Lower lobe of right lung (tissue), 2 donors: ENCODE results near the gene ABTB2. TPM values are rescaled to one million over a fixed set of nuclear protein-coding genes. Genes with fewer than 3 reads are reported as not detected.

ENCODE experiments used
- ATAC-seq, 2 donors: fragments of 200-7000 bp; cut with Tn5 transposase; one replicate each; pipeline ENCODE4 v1.9.1; 2020 to 2022; ENCODE audit warnings: mild to moderate bottlenecking in 2 of 2, moderate library complexity in 2 of 2
- DNase-seq: peaks from one replicate; pipeline ENCODE4 v3.0.0-alpha.2; 2020
- H3K27ac ChIP-seq: fragments of 200-600 bp; one replicate; pipeline ENCODE4 v1.8.0; 2022
- H3K27me3 ChIP-seq: fragments of 200-600 bp; one replicate; pipeline ENCODE4 v1.8.0; 2022; ENCODE audit warnings: low read depth
- H3K36me3 ChIP-seq: fragments of 200-600 bp; one replicate; pipeline ENCODE4 v1.8.0; 2022; ENCODE audit warnings: mild to moderate bottlenecking
- H3K4me1 ChIP-seq: fragments of 200-600 bp; one replicate; pipeline ENCODE4 v1.8.0; 2022
- H3K4me3 ChIP-seq: fragments of 200-600 bp; one replicate; pipeline ENCODE4 v1.8.0; 2022; ENCODE audit warnings: mild to moderate bottlenecking
- H3K9me3 ChIP-seq: fragments of 200-600 bp; one replicate; pipeline ENCODE4 v1.8.0; 2022
- CTCF ChIP-seq: fragments of 200-600 bp; IDR thresholded peaks from one replicate; pipeline ENCODE4 v1.8.0; 2022; ENCODE audit warnings: antibody characterized with exemption, mild to moderate bottlenecking
- intact Hi-C: fragments of 100-400 bp; cut with DNase I; formaldehyde crosslinking; loops from one replicate; pipeline ENCODE4 v1.11.0; 2022
- total RNA-seq: library from RNA; stranded (reverse); fragmentation: NEBNext Ultra II Directional; extraction: Animal tissue kit (Norgen Biotek cat#: 25700); gene quantifications from one replicate; pipeline ENCODE4 v1.2.1, GENCODE V29; 2021
- donor health status: DM: no; HTN: yes; CAD: no; lungs with severe emphysema.

ABTB2 gene
- total RNA-seq, 1 donor from 2014 or later = 2.7 TPM

GRCh38 chr11:34275486-34275885 is 82.3 kb downstream of the ABTB2 start:
- DNase-seq = no peak
- no peaks in the 10 kb centered on the region for H3K9me3 ChIP-seq
- no peak for TF ChIP-seq CTCF
- H3K4me1 ChIP-seq = peaks cover 7% of the 10 kb centered on the region
- intact Hi-C loops = no loop called here
- no peak overlapping the region for H3K4me3 ChIP-seq
- H3K27ac ChIP-seq = peak overlapping the region; percentile 67
- no peak for ATAC-seq
- H3K27me3 ChIP-seq = no peaks in the 10 kb centered on the region
- H3K36me3 ChIP-seq = no peaks in the 10 kb centered on the region

GRCh38 chr11:34274712-34275398 is 83.0 kb downstream of the ABTB2 start:
- Histone ChIP-seq H3K9me3 (no peaks in the 10 kb centered on the region), H3K36me3 (no peaks in the 10 kb centered on the region), H3K4me1 (peaks cover 7% of the 10 kb centered on the region), H3K4me3 (no peak overlapping the region), H3K27ac (peak overlapping the region; percentile 67), H3K27me3 (no peaks in the 10 kb centered on the region)
- ATAC-seq (peak; percentile 97 to 98), DNase-seq (peak; percentile 92)
- TF ChIP-seq CTCF = no peak
- intact Hi-C loops = no loop called here

- Histone ChIP-seq H3K4me1 (peaks cover 7% of the 10 kb centered on the region), H3K36me3 (no peaks in the 10 kb centered on the region), H3K9me3 (no peaks in the 10 kb centered on the region), H3K27ac (no peak overlapping the region), H3K4me3 (no peak overlapping the region), H3K27me3 (no peaks in the 10 kb centered on the region)
- no peak for ATAC-seq
- DNase-seq = no peak
- intact Hi-C loops = no loop called here
- TF ChIP-seq CTCF = no peak
Observed at GRCh38 chr11:34273099-34273498, 84.7 kb downstream of the ABTB2 start.

GRCh38 chr11:34271727-34272126 is 86.1 kb downstream of the ABTB2 start:
- Histone ChIP-seq H3K4me1 (peaks cover 7% of the 10 kb centered on the region), H3K27me3 (no peaks in the 10 kb centered on the region), H3K27ac (no peak overlapping the region), H3K36me3 (no peaks in the 10 kb centered on the region), H3K4me3 (no peak overlapping the region), H3K9me3 (no peaks in the 10 kb centered on the region)
- DNase-seq = no peak
- no peak for ATAC-seq
- intact Hi-C loops = no loop called here
- TF ChIP-seq CTCF = no peak

- no peak overlapping the region for H3K4me3 ChIP-seq
- H3K36me3 ChIP-seq = no peaks in the 10 kb centered on the region
- intact Hi-C loops = no loop called here
- H3K27me3 ChIP-seq = no peaks in the 10 kb centered on the region
- ATAC-seq = no peak
- no peak for TF ChIP-seq CTCF
- H3K4me1 ChIP-seq = peaks cover 7% of the 10 kb centered on the region
- H3K9me3 ChIP-seq = no peaks in the 10 kb centered on the region
- no peak overlapping the region for H3K27ac ChIP-seq
- DNase-seq = no peak
Observed at GRCh38 chr11:34270711-34271110, 87.1 kb downstream of the ABTB2 start.
